AG09309 (cell line): Measurements from ENCODE around the gene CACNA1S.

Experiments
- DNase-seq: peaks from one replicate; pipeline ENCODE4 v3.0.0-alpha.2; 2010; ENCODE audit warnings: low read depth
- H3K4me3 ChIP-seq: 2 replicates; pipeline ENCODE4 v1.5.1; 2011; ENCODE audit warnings: mild to moderate bottlenecking, low read depth, low read length, moderate library complexity; ENCODE audit not compliant: control insufficient read depth
- CTCF ChIP-seq: IDR thresholded peaks from 2 replicates; pipeline ENCODE4 v1.5.1; 2011; ENCODE audit warnings: mild to moderate bottlenecking, low read depth, low read length, inconsistent platforms; ENCODE audit not compliant: insufficient read depth, control insufficient read depth; ENCODE audit errors: missing control alignments

CACNA1S gene

GRCh38 chr1:201111672-201112071 lies 554 bp downstream of the CACNA1S start:
- no peak overlapping the region for H3K4me3 ChIP-seq
- TF ChIP-seq CTCF, result no peak
- no peak for DNase-seq

GRCh38 chr1:201111156-201111555 lies 1.1 kb downstream of the CACNA1S start:
- no peak for TF ChIP-seq CTCF
- H3K4me3 ChIP-seq, result no peak overlapping the region
- no peak for DNase-seq

- H3K4me3 ChIP-seq, result no peak overlapping the region
- DNase-seq, result no peak
- TF ChIP-seq CTCF, result no peak
Measured at GRCh38 chr1:201110616-201111015, 1.6 kb downstream of the CACNA1S start.

GRCh38 chr1:201110138-201110537 lies 2.1 kb downstream of the CACNA1S start:
- no peak for DNase-seq
- no peak overlapping the region for H3K4me3 ChIP-seq
- TF ChIP-seq CTCF, result no peak

- TF ChIP-seq CTCF, result no peak
- H3K4me3 ChIP-seq, result no peak overlapping the region
- DNase-seq, result no peak
Measured at GRCh38 chr1:201109651-201110050, 2.6 kb downstream of the CACNA1S start.

GRCh38 chr1:201108614-201109013 lies 3.6 kb downstream of the CACNA1S start:
- TF ChIP-seq CTCF, result no peak
- no peak for DNase-seq
- no peak overlapping the region for H3K4me3 ChIP-seq

- no peak for DNase-seq
Measured at GRCh38 chr1:201105688-201106087, 6.5 kb downstream of the CACNA1S start.

More at GRCh38 chr1:201105688-201106087, 6.5 kb downstream of the CACNA1S start:
- H3K4me3 ChIP-seq, result no peak overlapping the region
- no peak for TF ChIP-seq CTCF
